ENCODE measurements around the gene GAK. TPM values are rescaled to one million over a fixed set of nuclear protein-coding genes. Genes with fewer than 3 reads are reported as not detected.

Gene GAK
- total and polyA plus RNA-seq, 7 donors, result 40.8 to 494 (median 124) TPM

- peaks cover 37 to 95% (median 81%) of the 10 kb centered on the region in 3 donors for H3K27me3 ChIP-seq
- H3K36me3 ChIP-seq, result no peaks in the 10 kb centered on the region
- DNase-seq, result no peak
- H3K27ac ChIP-seq, result no peak overlapping the region
- intact Hi-C loops (cut with DNase I), result no loop called here
- 22 to 26% methylated on average over 23 of the region's 23 CpGs for WGBS, 2 donors
- peaks cover 0 to 4% (median 0%) of the 10 kb centered on the region in 4 donors for H3K9me3 ChIP-seq
- H3K4me3 ChIP-seq, result no peak overlapping the region
- H3K4me1 ChIP-seq, result peaks cover 0 to 22% (median 18%) of the 10 kb centered on the region in 4 donors
- TF ChIP-seq EP300 (IDR thresholded peaks at IDR 0.05) (no peak), POLR2AphosphoS5 (IDR thresholded peaks at IDR 0.05) (no peak), POLR2A (IDR thresholded peaks at IDR 0.05) (no peak), CTCF (IDR thresholded peaks at IDR 0.05) (no peak)
Measured at GRCh38 chr4:824461-825062, 107.6 kb downstream of the GAK start.

GRCh38 chr4:823761-824460 is 108.2 kb downstream of the GAK start:
- Histone ChIP-seq H3K9me3 (peaks cover 0 to 5% (median 0%) of the 10 kb centered on the region in 4 donors), H3K4me1 (peaks cover 0 to 22% (median 18%) of the 10 kb centered on the region in 4 donors), H3K36me3 (no peaks in the 10 kb centered on the region), H3K4me3 (no peak overlapping the region), H3K27ac (no peak overlapping the region), H3K27me3 (peaks cover 37 to 95% (median 77%) of the 10 kb centered on the region in 3 donors)
- no peak for TF ChIP-seq EP300 (IDR thresholded peaks at IDR 0.05)
- TF ChIP-seq POLR2A (IDR thresholded peaks at IDR 0.05), result no peak
- TF ChIP-seq POLR2AphosphoS5 (IDR thresholded peaks at IDR 0.05), result no peak
- TF ChIP-seq CTCF (IDR thresholded peaks at IDR 0.05), result no peak
- DNase-seq, result peak; percentile 54
- WGBS, 2 donors, result 55 to 69% methylated on average over 24 of the region's 24 CpGs
- intact Hi-C loops (cut with DNase I), result no loop called here

DNA sequence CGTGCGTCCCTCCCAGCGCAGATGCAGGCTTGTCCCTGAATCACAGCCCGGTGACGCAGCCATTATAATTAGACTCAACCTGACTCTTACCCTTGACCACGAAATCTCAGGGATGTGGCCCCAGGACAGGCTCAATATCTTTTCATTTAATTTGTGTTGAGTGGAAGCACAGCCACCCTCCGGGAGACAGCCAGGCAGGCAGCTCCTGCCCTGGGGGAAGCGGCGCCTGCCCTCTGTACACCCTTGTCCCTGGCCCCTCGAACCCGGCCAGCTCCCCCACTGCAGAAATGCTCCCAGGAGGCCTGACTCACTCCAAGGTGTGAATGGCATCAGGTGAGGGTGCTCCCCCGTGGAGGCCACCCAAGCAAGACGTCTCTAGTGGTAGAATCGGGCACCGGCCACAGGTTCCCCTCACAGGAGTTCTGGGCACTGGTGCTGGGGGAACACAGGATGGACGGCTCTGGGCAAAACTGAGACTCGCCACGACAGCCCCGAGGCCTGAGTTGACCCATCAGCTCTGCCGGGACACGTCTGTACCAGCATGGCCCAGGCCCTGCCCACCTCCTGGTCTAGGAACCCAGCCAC is 108.8 kb downstream of the GAK start:
- Histone ChIP-seq H3K27me3 (peaks cover 37 to 90% (median 72%) of the 10 kb centered on the region in 3 donors), H3K4me1 (peaks cover 0 to 22% (median 18%) of the 10 kb centered on the region in 4 donors), H3K4me3 (no peak overlapping the region), H3K36me3 (no peaks in the 10 kb centered on the region), H3K27ac (no peak overlapping the region), H3K9me3 (peaks cover 0 to 5% (median 0%) of the 10 kb centered on the region in 4 donors)
- intact Hi-C loops (cut with DNase I), result no loop called here
- peak; percentile 58 for DNase-seq
- TF ChIP-seq POLR2A (IDR thresholded peaks at IDR 0.05), result no peak
- TF ChIP-seq CTCF (IDR thresholded peaks at IDR 0.05), result no peak
- TF ChIP-seq EP300 (IDR thresholded peaks at IDR 0.05), result no peak
- TF ChIP-seq POLR2AphosphoS5 (IDR thresholded peaks at IDR 0.05), result no peak
- 82 to 84% methylated on average over 21 of the region's 21 CpGs for WGBS, 2 donors

DNA sequence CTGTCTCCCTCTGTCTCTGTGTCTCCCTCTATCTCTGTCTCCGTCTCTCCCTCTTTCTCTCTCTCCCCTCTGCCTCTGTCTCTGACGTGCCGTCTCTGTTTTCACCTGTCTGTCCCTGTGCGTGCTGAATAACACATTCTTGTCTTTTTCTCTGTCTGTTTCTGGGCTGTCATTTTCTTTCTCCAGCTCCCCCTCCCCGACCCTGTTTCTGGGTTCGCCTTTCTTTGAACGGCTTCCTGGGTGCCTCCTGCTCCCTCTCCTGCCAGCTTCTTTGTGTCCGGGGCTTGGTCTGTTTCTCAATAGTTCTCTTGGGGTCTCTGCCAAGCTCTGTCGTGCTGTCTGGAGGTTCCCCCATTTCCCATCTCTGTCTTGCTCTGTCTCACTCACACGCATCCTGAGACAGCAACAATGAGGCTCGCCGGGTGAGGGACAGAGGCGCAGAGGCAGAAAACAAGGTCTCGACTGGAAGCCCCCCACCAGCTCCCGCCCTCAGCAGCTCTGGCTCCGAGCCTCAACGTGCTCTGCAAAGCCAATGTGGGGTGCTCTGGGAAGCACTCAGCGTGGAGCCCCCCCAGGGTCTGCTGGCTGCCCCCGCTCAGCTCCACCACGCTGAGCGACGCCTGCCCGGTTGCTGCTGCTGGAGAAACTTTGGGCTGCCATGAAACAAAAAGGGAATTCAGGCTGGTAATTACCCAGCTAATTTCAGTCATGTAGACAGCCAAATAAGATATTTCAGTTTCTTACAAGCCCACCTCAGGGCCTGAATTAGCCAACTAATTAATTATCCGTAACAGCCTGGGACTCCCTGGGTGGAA is 109.5 kb downstream of the GAK start:
- 63 to 76% methylated on average over 24 of the region's 24 CpGs for WGBS, 2 donors
- no peak overlapping the region for H3K27ac ChIP-seq

More for the DNA sequence above, 109.5 kb downstream of the GAK start:
- peaks cover 0 to 5% (median 0%) of the 10 kb centered on the region in 4 donors for H3K9me3 ChIP-seq
- H3K27me3 ChIP-seq, result peaks cover 32 to 83% (median 65%) of the 10 kb centered on the region in 3 donors
- H3K36me3 ChIP-seq, result no peaks in the 10 kb centered on the region
- peak; percentile 28 for DNase-seq
- peaks cover 0 to 22% (median 18%) of the 10 kb centered on the region in 4 donors for H3K4me1 ChIP-seq
- intact Hi-C loops (cut with DNase I), result no loop called here
- no peak for TF ChIP-seq EP300 (IDR thresholded peaks at IDR 0.05)
- no peak for TF ChIP-seq POLR2A (IDR thresholded peaks at IDR 0.05)
- TF ChIP-seq CTCF (IDR thresholded peaks at IDR 0.05), result no peak
- no peak for TF ChIP-seq POLR2AphosphoS5 (IDR thresholded peaks at IDR 0.05)
- no peak overlapping the region for H3K4me3 ChIP-seq
